HG02943 (cell line): ENCODE results near the gene TTC36.
"Not testable (repeated sequence)": the region's sequence is repeated elsewhere in the genome, so short reads cannot be mapped to it uniquely, and the experiment has no call there.

Source experiments
- ATAC-seq: cut with Tn5 transposase; IDR thresholded peaks from one replicate; pipeline ENCODE4 v1.9.1; 2021; ENCODE audit warnings: mild to moderate bottlenecking, low read depth, moderate library complexity; ENCODE audit not compliant: unreplicated experiment

TTC36 gene

GRCh38 chr11:118527109-118527508 lies at the start of gene TTC36:
TTC36 (plus strand) TSS chr11:118527474; CDS start chr11:118527495, 21 bp downstream.
- no peak for ATAC-seq

GRCh38 chr11:118481238-118481637 lies 46.0 kb upstream of the TTC36 start:
- ATAC-seq, result not testable (repeated sequence)

GRCh38 chr11:118484405-118484804 lies 42.9 kb upstream of the TTC36 start:
- no peak for ATAC-seq

DNA sequence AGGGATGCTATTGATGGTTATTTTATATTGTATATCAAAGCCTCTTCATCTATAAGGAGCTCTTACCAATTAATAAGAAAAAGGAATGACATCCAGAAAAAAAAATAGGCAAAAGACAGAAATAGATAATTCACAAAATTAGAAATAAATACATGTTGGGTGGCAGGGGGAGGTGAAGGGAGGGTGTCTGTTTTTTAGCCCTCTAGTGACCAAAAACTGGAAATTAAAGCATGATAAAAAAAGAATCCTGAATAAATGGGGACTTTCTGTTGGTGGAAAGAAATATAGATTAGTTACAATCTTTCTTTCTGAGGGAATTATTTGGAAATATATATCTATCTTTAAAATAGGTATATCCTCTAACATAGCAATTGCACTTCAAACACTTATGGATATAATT lies 42.0 kb upstream of the TTC36 start:
- ATAC-seq, result no peak

DNA sequence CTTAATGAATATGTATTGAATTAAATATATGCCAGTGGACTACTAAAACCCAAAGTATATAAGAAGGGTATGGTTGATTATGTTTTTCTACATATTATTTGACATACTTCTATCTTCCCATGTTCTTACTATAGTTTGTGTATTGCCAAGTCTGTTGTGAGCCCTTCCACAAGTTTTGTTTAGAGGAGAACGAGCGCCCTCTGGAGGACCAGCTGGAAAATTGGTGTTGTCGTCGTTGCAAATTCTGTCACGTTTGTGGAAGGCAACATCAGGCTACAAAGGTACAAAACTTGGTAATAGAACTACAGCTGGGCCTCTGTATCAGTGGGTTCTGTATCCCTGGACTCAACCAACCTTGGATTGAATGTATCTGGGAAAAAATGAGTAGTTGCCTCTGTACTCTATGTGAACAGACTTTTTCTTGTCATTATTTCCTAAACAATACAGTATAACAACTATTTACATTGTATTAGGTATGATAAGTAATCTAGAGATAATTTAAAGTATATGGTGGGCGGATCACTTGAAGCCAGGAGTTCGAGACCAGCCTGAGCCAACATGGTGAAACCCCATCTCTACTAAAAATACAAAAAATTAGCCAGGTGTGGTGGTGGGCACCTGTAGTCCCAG lies 38.7 kb upstream of the TTC36 start:
- no peak for ATAC-seq

DNA sequence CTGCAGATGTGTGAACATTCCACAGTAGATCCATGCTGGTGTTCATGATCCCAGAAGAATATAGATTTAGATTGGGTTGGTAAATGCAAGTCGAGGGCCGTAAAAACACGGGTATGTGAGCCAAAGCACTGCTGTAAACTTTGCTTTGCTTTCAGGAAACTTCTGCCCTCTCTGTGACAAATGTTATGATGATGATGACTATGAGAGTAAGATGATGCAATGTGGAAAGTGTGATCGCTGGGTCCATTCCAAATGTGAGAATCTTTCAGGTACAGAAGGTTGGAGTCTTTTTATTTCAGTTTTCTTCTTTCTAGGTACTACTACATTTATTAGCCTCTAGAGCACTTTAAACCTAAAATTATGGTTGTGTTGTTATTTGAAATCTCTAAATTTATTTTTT lies 36.2 kb upstream of the TTC36 start:
- no peak for ATAC-seq

DNA sequence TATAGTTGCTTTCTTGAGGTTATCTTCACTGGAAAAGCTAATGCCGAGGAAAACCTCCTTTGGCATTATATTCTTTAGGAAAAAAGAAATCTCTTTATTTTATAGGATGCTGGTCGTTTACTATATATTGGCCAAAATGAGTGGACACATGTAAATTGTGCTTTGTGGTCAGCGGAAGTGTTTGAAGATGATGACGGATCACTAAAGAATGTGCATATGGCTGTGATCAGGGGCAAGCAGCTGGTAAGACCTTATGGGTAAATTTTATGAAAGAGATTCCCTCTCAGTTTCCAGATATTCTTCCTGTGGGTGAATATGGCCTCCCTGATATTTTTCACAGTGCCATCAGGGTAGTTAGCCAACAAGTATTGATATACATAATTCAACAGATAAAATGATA lies 29.4 kb upstream of the TTC36 start:
- no peak for ATAC-seq

- ATAC-seq, result no peak
These were observed 24.1 kb upstream of the TTC36 start for GRCh38 chr11:118503216-118503615.

GRCh38 chr11:118511601-118512000 lies 15.7 kb upstream of the TTC36 start:
- ATAC-seq, result no peak

DNA sequence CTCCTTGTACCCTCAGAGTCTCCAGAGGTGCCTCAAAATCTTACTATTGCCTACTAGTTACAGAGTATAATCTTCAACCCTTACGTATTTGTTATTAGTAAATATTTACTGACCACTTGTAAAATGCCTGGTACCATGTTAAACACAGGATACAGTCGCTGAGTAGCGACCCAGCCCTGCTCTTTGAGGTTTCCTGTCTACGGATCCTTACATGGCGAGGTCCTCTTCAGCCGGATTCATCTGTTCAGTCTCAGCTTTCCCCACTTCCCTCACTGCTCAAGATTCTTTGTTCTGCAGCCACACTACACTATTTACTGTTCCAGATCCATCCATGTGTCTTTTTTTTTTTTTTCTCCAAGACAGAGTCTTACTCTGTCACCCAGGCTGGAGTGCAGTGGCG lies 13.2 kb upstream of the TTC36 start:
- ATAC-seq, result no peak

DNA sequence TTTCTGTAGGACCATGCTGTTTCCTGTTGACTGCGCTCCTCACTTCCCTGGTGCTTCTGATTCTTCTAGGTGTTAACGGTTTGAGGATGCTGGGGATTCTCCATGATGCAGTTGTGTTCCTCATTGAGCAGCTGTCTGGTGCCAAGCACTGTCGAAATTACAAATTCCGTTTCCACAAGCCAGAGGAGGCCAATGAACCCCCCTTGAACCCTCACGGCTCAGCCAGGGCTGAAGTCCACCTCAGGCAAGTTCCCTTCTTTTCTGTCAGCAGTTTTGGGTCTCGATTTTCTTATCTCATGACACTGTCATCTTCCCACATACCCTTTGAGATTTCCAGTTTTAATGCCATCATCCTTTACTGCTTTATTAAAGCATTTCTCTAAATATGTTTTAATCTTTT lies 7.7 kb upstream of the TTC36 start:
- ATAC-seq, result no peak

DNA sequence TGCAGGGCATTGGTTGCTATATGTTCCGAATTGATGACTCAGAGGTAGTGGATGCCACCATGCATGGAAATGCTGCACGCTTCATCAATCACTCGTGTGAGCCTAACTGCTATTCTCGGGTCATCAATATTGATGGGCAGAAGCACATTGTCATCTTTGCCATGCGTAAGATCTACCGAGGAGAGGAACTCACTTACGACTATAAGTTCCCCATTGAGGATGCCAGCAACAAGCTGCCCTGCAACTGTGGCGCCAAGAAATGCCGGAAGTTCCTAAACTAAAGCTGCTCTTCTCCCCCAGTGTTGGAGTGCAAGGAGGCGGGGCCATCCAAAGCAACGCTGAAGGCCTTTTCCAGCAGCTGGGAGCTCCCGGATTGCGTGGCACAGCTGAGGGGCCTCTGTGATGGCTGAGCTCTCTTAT lies 5.4 kb upstream of the TTC36 start:
- no peak for ATAC-seq

DNA sequence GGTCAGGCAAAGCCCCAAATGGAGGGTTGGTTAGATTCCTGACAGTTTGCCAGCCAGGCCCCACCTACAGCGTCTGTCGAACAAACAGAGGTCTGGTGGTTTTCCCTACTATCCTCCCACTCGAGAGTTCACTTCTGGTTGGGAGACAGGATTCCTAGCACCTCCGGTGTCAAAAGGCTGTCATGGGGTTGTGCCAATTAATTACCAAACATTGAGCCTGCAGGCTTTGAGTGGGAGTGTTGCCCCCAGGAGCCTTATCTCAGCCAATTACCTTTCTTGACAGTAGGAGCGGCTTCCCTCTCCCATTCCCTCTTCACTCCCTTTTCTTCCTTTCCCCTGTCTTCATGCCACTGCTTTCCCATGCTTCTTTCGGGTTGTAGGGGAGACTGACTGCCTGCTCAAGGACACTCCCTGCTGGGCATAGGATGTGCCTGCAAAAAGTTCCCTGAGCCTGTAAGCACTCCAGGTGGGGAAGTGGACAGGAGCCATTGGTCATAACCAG lies 4.7 kb upstream of the TTC36 start:
- ATAC-seq, result no peak

DNA sequence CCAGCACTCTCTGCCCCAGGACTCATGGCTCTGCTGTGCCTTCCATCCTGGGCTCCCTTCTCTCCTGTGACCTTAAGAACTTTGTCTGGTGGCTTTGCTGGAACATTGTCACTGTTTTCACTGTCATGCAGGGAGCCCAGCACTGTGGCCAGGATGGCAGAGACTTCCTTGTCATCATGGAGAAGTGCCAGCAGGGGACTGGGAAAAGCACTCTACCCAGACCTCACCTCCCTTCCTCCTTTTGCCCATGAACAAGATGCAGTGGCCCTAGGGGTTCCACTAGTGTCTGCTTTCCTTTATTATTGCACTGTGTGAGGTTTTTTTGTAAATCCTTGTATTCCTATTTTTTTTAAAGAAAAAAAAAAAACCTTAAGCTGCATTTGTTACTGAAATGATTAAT lies 2.9 kb upstream of the TTC36 start:
- ATAC-seq, result no peak

DNA sequence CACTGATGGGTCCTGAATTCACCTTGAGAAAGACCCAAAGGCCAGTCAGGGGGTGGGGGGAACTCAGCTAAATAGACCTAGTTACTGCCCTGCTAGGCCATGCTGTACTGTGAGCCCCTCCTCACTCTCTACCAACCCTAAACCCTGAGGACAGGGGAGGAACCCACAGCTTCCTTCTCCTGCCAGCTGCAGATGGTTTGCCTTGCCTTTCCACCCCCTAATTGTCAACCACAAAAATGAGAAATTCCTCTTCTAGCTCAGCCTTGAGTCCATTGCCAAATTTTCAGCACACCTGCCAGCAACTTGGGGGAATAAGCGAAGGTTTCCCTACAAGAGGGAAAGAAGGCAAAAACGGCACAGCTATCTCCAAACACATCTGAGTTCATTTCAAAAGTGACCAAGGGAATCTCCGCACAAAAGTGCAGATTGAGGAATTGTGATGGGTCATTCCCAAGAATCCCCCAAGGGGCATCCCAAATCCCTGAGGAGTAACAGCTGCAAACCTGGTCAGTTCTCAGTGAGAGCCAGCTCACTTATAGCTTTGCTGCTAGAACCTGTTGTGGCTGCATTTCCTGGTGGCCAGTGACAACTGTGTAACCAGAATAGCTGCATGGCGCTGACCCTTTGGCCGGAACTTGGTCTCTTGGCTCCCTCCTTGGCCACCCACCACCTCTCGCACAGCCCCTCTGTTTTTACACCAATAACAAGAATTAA lies 2.4 kb upstream of the TTC36 start:
- no peak for ATAC-seq

DNA sequence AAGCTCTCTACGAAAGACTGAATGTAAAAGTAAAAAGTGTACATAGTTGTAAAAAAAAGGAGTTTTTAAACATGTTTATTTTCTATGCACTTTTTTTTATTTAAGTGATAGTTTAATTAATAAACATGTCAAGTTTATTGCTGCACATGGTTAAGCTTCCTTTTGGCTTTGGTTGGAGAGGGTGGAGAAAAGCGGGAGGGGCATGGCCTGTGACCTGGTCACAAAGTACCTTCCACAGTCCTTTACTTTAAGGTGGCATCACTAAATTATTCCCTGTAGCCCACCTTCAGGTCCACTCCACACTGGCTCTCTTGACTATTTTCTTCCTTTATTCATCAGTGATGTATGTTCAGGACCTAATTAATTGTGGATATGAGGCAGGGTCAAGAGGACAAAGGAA lies 586 bp upstream of the TTC36 start:
- no peak for ATAC-seq

GRCh38 chr11:118528511-118528910 lies 1.2 kb downstream of the TTC36 start:
- no peak for ATAC-seq

DNA sequence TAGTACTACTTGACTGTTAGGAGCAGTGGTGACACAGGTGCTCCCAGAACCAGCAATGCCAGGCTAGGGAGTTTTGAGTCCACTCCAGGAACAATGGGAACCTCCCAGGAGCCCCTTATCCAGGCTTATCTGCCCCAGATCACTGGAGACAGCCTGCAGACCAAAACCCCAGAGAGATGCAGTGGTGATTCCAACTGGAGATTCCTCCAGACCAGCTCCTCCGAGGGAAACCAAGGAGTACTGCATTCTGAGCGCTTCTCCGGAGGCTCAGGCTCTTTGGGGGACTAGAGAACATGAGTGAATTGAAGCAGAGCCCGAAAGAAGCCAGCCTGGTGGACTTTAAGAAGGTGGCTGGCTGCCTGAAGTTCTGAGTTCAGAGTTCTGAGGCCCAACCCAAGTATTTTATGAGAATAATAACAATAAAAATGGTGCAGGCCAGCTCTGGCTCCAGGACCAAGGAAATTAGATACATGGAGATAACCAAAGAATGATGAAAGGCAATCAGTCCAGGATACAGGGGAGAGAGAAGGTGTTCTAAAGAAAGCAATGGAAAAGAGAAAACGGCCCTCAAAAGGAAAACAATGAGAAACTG lies 2.4 kb downstream of the TTC36 start:
- ATAC-seq, result no peak

- no peak for ATAC-seq
These were observed 3.0 kb downstream of the TTC36 start for GRCh38 chr11:118530180-118530682.

GRCh38 chr11:118530683-118531596 lies 3.7 kb downstream of the TTC36 start, which contains the start of gene TMEM25:
TMEM25 (plus strand) TSS chr11:118531192; CDS start chr11:118531802, 610 bp downstream.
- peak; percentile 49 for ATAC-seq
